GM12878 (cell line): ENCODE measurements around the gene RSRP1. TPM values are rescaled to one million over a fixed set of nuclear protein-coding genes. Genes with fewer than 3 reads are reported as not detected.
"Not testable (repeated sequence)": the region's sequence is repeated elsewhere in the genome, so short reads cannot be mapped to it uniquely, and the experiment has no call there.

Experiments
- ATAC-seq: fragments of 200-7000 bp; cut with Tn5 transposase; 3 replicates; pipeline ENCODE4 v1.9.1; 2020; ENCODE audit warnings: mild to moderate bottlenecking, moderate library complexity
- BruUV-seq: library from RNA; stranded (reverse); fragments of 400-500 nt; replicated peaks from 2 replicates; lab custom pipeline; 2021; lab: Mats Ljungman, UMichigan
- CTCF ChIA-PET: fragments of 300-600 bp; sonication (Branson Sonifier 250); formaldehyde crosslinking; extraction: SDS; loops from one replicate; lab custom pipeline; 2021; ENCODE audit warnings: inconsistent platforms; lab: Yijun Ruan, JAX
- POLR2A ChIA-PET: fragments of 350-600 bp; formaldehyde crosslinking; extraction: SDS; loops from one replicate; lab custom pipeline; 2021; ENCODE audit warnings: inconsistent platforms; lab: Charles Lee
- RAD21 ChIA-PET: fragments of 300-600 bp; sonication (Branson Sonifier 250); formaldehyde crosslinking; loops from one replicate; lab custom pipeline; 2023; ENCODE audit warnings: antibody characterized with exemption; ENCODE audit not compliant: unreplicated experiment; lab: Charles Lee
- SMC1A ChIA-PET: fragments of 300-600 bp; sonication (Branson Sonifier 250); formaldehyde crosslinking; loops from one replicate; lab custom pipeline; 2023; ENCODE audit not compliant: unreplicated experiment, uncharacterized antibody; lab: Charles Lee
- DNase-seq: peaks from one replicate; pipeline ENCODE4 v3.0.0-alpha.2; 2011; ENCODE audit warnings: low read depth, low spot score
- FAIRE-seq: peaks from 3 replicates; lab custom pipeline; 2011; peaks lifted over from hg19 to GRCh38; lab: Jason Lieb, UNC
- H2AFZ ChIP-seq: 2 replicates; pipeline ENCODE4 v1.6.0; 2011; ENCODE audit warnings: low read depth, low read length, control low read depth; ENCODE audit not compliant: control insufficient read depth
- H3K27ac ChIP-seq: 2 replicates; pipeline ENCODE4 v1.5.1; 2011; ENCODE audit warnings: control low read depth; ENCODE audit not compliant: control insufficient read depth, insufficient read depth
- H3K27me3 ChIP-seq, 2 experiments: replicated peaks in 1 of 2; 2 replicates each; pipeline versions ENCODE4 v1.6.0 to v1.6.1; 2011; ENCODE audit warnings: low read length in 1 of 2; ENCODE audit not compliant: control insufficient read depth in 2 of 2, insufficient read depth in 2 of 2
- H3K36me3 ChIP-seq, 2 experiments: 2 replicates each; pipeline ENCODE4 v1.5.1; 2011; ENCODE audit warnings: low read length in 1 of 2; ENCODE audit not compliant: control insufficient read depth in 2 of 2, insufficient read depth in 2 of 2
- H3K4me1 ChIP-seq: 2 replicates; pipeline ENCODE4 v1.6.1; 2011; ENCODE audit warnings: mild to moderate bottlenecking, low read length, moderate library complexity, mixed read lengths; ENCODE audit not compliant: control insufficient read depth, insufficient read depth
- H3K4me2 ChIP-seq: 2 replicates; pipeline ENCODE4 v1.6.0; 2011; ENCODE audit warnings: control low read depth; ENCODE audit not compliant: control insufficient read depth, insufficient read depth
- H3K4me3 ChIP-seq: fragments of 200-600 bp; sonication (generic); 2 replicates; pipeline ENCODE4 v1.5.1; 2016
- H3K79me2 ChIP-seq: 2 replicates; pipeline ENCODE4 v1.6.0; 2011; ENCODE audit warnings: low read length; ENCODE audit not compliant: control insufficient read depth, insufficient read depth
- H3K9ac ChIP-seq: 2 replicates; pipeline ENCODE4 v1.8.0; 2011; ENCODE audit warnings: low read length, control low read depth, mixed read lengths; ENCODE audit not compliant: control insufficient read depth, insufficient read depth
- H3K9me3 ChIP-seq: replicated peaks from 3 replicates; pipeline ENCODE4 v1.5.1; 2011; ENCODE audit warnings: mild to moderate bottlenecking, low read length; ENCODE audit not compliant: control insufficient read depth, insufficient read depth
- H4K20me1 ChIP-seq: 2 replicates; pipeline ENCODE4 v1.6.0; 2011; ENCODE audit not compliant: control insufficient read depth, insufficient read depth
- CBX5 ChIP-seq: sonication (generic); IDR thresholded peaks from 2 replicates; pipeline ENCODE4 v1.6.1; 2016; ENCODE audit warnings: low read depth, moderate library complexity, mild to moderate bottlenecking, inconsistent platforms
- ESRRA ChIP-seq: IDR thresholded peaks from 2 replicates; pipeline ENCODE4 v1.6.1; 2012; ENCODE audit warnings: mild to moderate bottlenecking, low read length, improper control_type of control experiment
- JUNB ChIP-seq: IDR thresholded peaks from 2 replicates; pipeline ENCODE4 v1.6.1; 2016; ENCODE audit warnings: antibody characterized with exemption, mild to moderate bottlenecking
- NKRF ChIP-seq: fragments of 450-650 bp; conservative IDR thresholded peaks from 2 replicates; pipeline ENCODE4 v1.6.1; 2017; ENCODE audit warnings: mild to moderate bottlenecking, moderate library complexity
- SIX5 ChIP-seq: IDR thresholded peaks from 2 replicates; pipeline ENCODE4 v1.6.1; 2011; ENCODE audit warnings: mild to moderate bottlenecking, low read depth, low read length, moderate library complexity; ENCODE audit not compliant: severe bottlenecking
- WGBS: methylation state at CpG from one replicate; pipeline ENCODE4 v1.1.6; 2016; ENCODE audit warnings: low lambda C conversion rate; ENCODE audit not compliant: insufficient replicate concordance, insufficient coverage; ENCODE audit errors: missing lambda C conversion rate; 5-methylcytosine and 5-hydroxymethylcytosine counted together
- in situ Hi-C: fragments of 300-500 bp; cut with MboI; formaldehyde crosslinking; loops from 9 replicates; pipeline ENCODE4 v1.14.3; 2018; ENCODE audit warnings: mixed read lengths
- intact Hi-C: fragments of 100-400 bp; cut with micrococcal nuclease; formaldehyde crosslinking; loops from one replicate; pipeline ENCODE4 v1.14.2; 2022; ENCODE audit not compliant: unreplicated experiment
- polyA plus RNA-seq, 11 experiments: library from polyadenylated mRNA; depleted of rRNA in 4 of 11; unstranded in 6 of 11; stranded (reverse) in 5 of 11; fragments of >200 nt; fragmentation: Nextera tagmentation in 4 of 11; fragmentation: Illumina TruSeq in 1 of 11; extraction: Ambion mirVana in 4 of 11; extraction: Trizol in 1 of 11; gene quantifications; 1 replicate in 1 of 11; 2 replicates in 10 of 11; pipeline versions ENCODE4 v1.2.1 to v1.2.3, GENCODE V29; 2011 to 2016; ENCODE audit warnings: inconsistent platforms in 2 of 11, missing spikeins in 2 of 11, low read depth in 1 of 11
- total RNA-seq, 4 experiments: library from RNA; depleted of rRNA in 3 of 4; stranded (reverse); fragments of >200 nt in 3 of 4; fragmentation: Illumina TruSeq in 1 of 4; extraction: Trizol in 1 of 4; gene quantifications; 2 replicates each; pipeline versions ENCODE4 v1.2.1 to v1.2.3, GENCODE V29; 2013 to 2021

RSRP1 gene
- total and polyA plus RNA-seq, 10 of the 15 experiments (the other 5 are each of a cell fraction or from before 2014, with no cell fraction given): 23.5 to 128 (median 90.0) TPM

GRCh38 chr1:25238046-25238445, 9.2 kb downstream of the RSRP1 start:
- no peak overlapping the region for H2AFZ ChIP-seq
- H3K9ac ChIP-seq: no peak overlapping the region
- no peak for DNase-seq
- H3K4me3 ChIP-seq: no peak overlapping the region
- ATAC-seq: no peak
- no TSS peak for BruUV-seq
- SMC1A ChIA-PET: no interaction called here
- no peaks in the 10 kb centered on the region for H4K20me1 ChIP-seq
- H3K27me3 ChIP-seq: no peaks in the 10 kb centered on the region
- H3K4me1 ChIP-seq: peaks cover 19% of the 10 kb centered on the region
- RAD21 ChIA-PET: no interaction called here
- peaks cover 19% of the 10 kb centered on the region for H3K79me2 ChIP-seq
- in situ Hi-C loops (loop anchor here (5.0 to 25.0 kb wide), 2 partner anchors 574 to 1451 kb away; partner anchors contain the start of genes LYPLA2 and PITHD1), intact Hi-C loops (no loop called here)
- CTCF ChIA-PET: interaction anchor here (0.7 kb wide), 1 partner anchor 129 kb away, joined by 3 read pairs; no protein-coding TSS in a partner anchor
- WGBS: 91% methylated on average over 11 of the region's 11 CpGs
- POLR2A ChIA-PET: no interaction called here
- peaks cover 0 to 9% of the 10 kb centered on the region in 2 experiments; a peak in 2 of 4 replicates for H3K36me3 ChIP-seq
- no peaks in the 10 kb centered on the region for H3K9me3 ChIP-seq
- H3K4me2 ChIP-seq: no peak overlapping the region
- peak overlapping the region; percentile 12; the same call in 1 of the 2 replicates for H3K27ac ChIP-seq
- FAIRE-seq: no peak
- TF ChIP-seq CBX5: no peak
- TF ChIP-seq ESRRA: no peak
- no peak for TF ChIP-seq JUNB
- no peak for TF ChIP-seq NKRF
- TF ChIP-seq SIX5: no peak

- SMC1A ChIA-PET: interaction anchor here (0.6 kb wide), 1 partner anchor 18 kb away, joined by 3 read pairs; no protein-coding TSS in a partner anchor
- POLR2A ChIA-PET: interaction anchor here (1.2 kb wide), 1 partner anchor 9 kb away, joined by 3 read pairs; no protein-coding TSS in a partner anchor
- DNase-seq, H4K20me1 ChIP-seq, H3K36me3 ChIP-seq, intact Hi-C loops, H2AFZ ChIP-seq, H3K9me3 ChIP-seq, H3K27me3 ChIP-seq, FAIRE-seq, BruUV-seq, ATAC-seq: not testable (repeated sequence)
- H3K27ac ChIP-seq: peak overlapping the region; percentile 76
- RAD21 ChIA-PET: interaction anchor here (0.9 kb wide), 1 partner anchor 9 kb away, joined by 3 read pairs; no protein-coding TSS in a partner anchor
- peak overlapping the region; percentile 37 for H3K4me3 ChIP-seq
- 14% methylated on average over 7 of the region's 7 CpGs for WGBS
- peaks cover 21% of the 10 kb centered on the region for H3K4me1 ChIP-seq
- H3K4me2 ChIP-seq: peak overlapping the region; percentile 85
- peak overlapping the region; percentile 45 for H3K9ac ChIP-seq
- in situ Hi-C loops: loop anchor here (5.0 to 25.0 kb wide), 2 partner anchors 576 to 1449 kb away; partner anchors contain the start of genes LYPLA2 and PITHD1
- peaks cover 32% of the 10 kb centered on the region for H3K79me2 ChIP-seq
- CTCF ChIA-PET: interaction anchor here (0.6 to 1.6 kb wide), 2 partner anchors 9 to 214 kb away, joined by 3 to 5 read pairs; no protein-coding TSS in a partner anchor
These were observed 11.0 kb downstream of the RSRP1 start for GRCh38 chr1:25236261-25236660.
